ENCODE results near the gene INSL3.

INSL3 gene

GRCh38 chr19:17794412-17794730 lies 26.9 kb downstream of the INSL3 start:
- Histone ChIP-seq H3K14ac (ENCODE audit: low read length in 2 of 2) (no peak overlapping the region), H3K23ac (ENCODE audit: low read length in 2 of 2) (no peak overlapping the region), H4K91ac (ENCODE audit: low read length) (no peak overlapping the region), H2BK12ac (ENCODE audit: low read length in 2 of 2) (no peak overlapping the region), H2BK15ac (ENCODE audit: low read depth, poor library complexity, severe bottlenecking) (no peak overlapping the region), H3K4me2 (ENCODE audit: low read length, poor library complexity, severe bottlenecking) (no peak overlapping the region), H2AK5ac (ENCODE audit: low read length, severe bottlenecking) (no peak overlapping the region), H3K4me3 (ENCODE audit: insufficient read depth in 1 of 2, low read depth in 1 of 2, low read length in 2 of 2) (no peak overlapping the region), H3K4ac (ENCODE audit: low read depth in 1 of 2, low read length in 2 of 2) (no peak overlapping the region), H2BK5ac (ENCODE audit: low read depth, low read length, poor library complexity, severe bottlenecking) (no peak overlapping the region), H3K36me3 (ENCODE audit: control insufficient read depth in 1 of 2, insufficient read depth in 2 of 2, low read depth in 1 of 2, low read length in 2 of 2) (no peaks in the 10 kb centered on the region), H2AFZ (ENCODE audit: low read depth, low read length) (no peak overlapping the region), H4K8ac (ENCODE audit: low read length) (no peak overlapping the region), H3K18ac (ENCODE audit: low read depth in 1 of 2, low read length in 2 of 2) (no peak overlapping the region), H3K27me3 (ENCODE audit: control insufficient read depth in 1 of 2, insufficient read depth in 1 of 2, low read length in 2 of 2) (peaks cover 49 to 68% of the 10 kb centered on the region in 2 experiments), H3K79me1 (replicated peaks; ENCODE audit: low read length, poor library complexity, severe bottlenecking) (no peaks in the 10 kb centered on the region), H3K9ac (ENCODE audit: low read length) (no peak overlapping the region), H3K4me1 (ENCODE audit: control insufficient read depth, insufficient read depth, low read depth, low read length) (peaks cover 12% of the 10 kb centered on the region), H2BK120ac (ENCODE audit: low read depth, low read length) (no peak overlapping the region), H3K27ac (ENCODE audit: low read length, poor library complexity, severe bottlenecking) (no peak overlapping the region), H3K9me3 (ENCODE audit: control insufficient read depth, low read length) (no peaks in the 10 kb centered on the region)
- no peak for DNase-seq
- 54% methylated on average over 9 of the region's 9 CpGs for WGBS

- H3K4me2 ChIP-seq (ENCODE audit: low read length, poor library complexity, severe bottlenecking): no peak overlapping the region
- H4K8ac ChIP-seq (ENCODE audit: low read length): no peak overlapping the region
- no peaks in the 10 kb centered on the region for H3K9me3 ChIP-seq (ENCODE audit: control insufficient read depth, low read length)
- H3K4me3 ChIP-seq (ENCODE audit: insufficient read depth in 1 of 2, low read depth in 1 of 2, low read length in 2 of 2): no peak overlapping the region
- no peak overlapping the region for H2BK5ac ChIP-seq (ENCODE audit: low read depth, low read length, poor library complexity, severe bottlenecking)
- no peak overlapping the region for H2BK12ac ChIP-seq (ENCODE audit: low read length in 2 of 2)
- peaks cover 24 to 42% of the 10 kb centered on the region in 2 experiments for H3K27me3 ChIP-seq (ENCODE audit: control insufficient read depth in 1 of 2, insufficient read depth in 1 of 2, low read length in 2 of 2)
- no peak overlapping the region for H3K23ac ChIP-seq (ENCODE audit: low read length in 2 of 2)
- H3K79me1 ChIP-seq (replicated peaks; ENCODE audit: low read length, poor library complexity, severe bottlenecking): no peaks in the 10 kb centered on the region
- no peak overlapping the region for H4K91ac ChIP-seq (ENCODE audit: low read length)
- H2BK120ac ChIP-seq (ENCODE audit: low read depth, low read length): no peak overlapping the region
- no peaks in the 10 kb centered on the region for H3K36me3 ChIP-seq (ENCODE audit: control insufficient read depth in 1 of 2, insufficient read depth in 2 of 2, low read depth in 1 of 2, low read length in 2 of 2)
- H3K4me1 ChIP-seq (ENCODE audit: control insufficient read depth, insufficient read depth, low read depth, low read length): peaks cover 7% of the 10 kb centered on the region
- no peak overlapping the region for H3K18ac ChIP-seq (ENCODE audit: low read depth in 1 of 2, low read length in 2 of 2)
- H3K14ac ChIP-seq (ENCODE audit: low read length in 2 of 2): no peak overlapping the region
- DNase-seq: no peak
- H2AFZ ChIP-seq (ENCODE audit: low read depth, low read length): no peak overlapping the region
- no peak overlapping the region for H3K4ac ChIP-seq (ENCODE audit: low read depth in 1 of 2, low read length in 2 of 2)
- no peak overlapping the region for H2BK15ac ChIP-seq (ENCODE audit: low read depth, poor library complexity, severe bottlenecking)
- WGBS: 71% methylated on average over 5 of the region's 6 CpGs
- no peak overlapping the region for H3K9ac ChIP-seq (ENCODE audit: low read length)
- H3K27ac ChIP-seq (ENCODE audit: low read length, poor library complexity, severe bottlenecking): no peak overlapping the region
- no peak overlapping the region for H2AK5ac ChIP-seq (ENCODE audit: low read length, severe bottlenecking)
These were observed 31.1 kb downstream of the INSL3 start for GRCh38 chr19:17790059-17790780.

- DNase-seq: no peak
- no peaks in the 10 kb centered on the region for H3K9me3 ChIP-seq (ENCODE audit: control insufficient read depth, low read length)
These were observed 32.7 kb downstream of the INSL3 start for GRCh38 chr19:17788632-17789031.

GRCh38 chr19:17787274-17787913 lies 33.9 kb downstream of the INSL3 start:
- Histone ChIP-seq H3K4me2 (ENCODE audit: low read length, poor library complexity, severe bottlenecking) (no peak overlapping the region), H4K8ac (ENCODE audit: low read length) (no peak overlapping the region), H3K27me3 (ENCODE audit: control insufficient read depth in 1 of 2, insufficient read depth in 1 of 2, low read length in 2 of 2) (peaks cover 5 to 18% of the 10 kb centered on the region in 2 experiments), H2AFZ (ENCODE audit: low read depth, low read length) (no peak overlapping the region), H3K4me1 (ENCODE audit: control insufficient read depth, insufficient read depth, low read depth, low read length) (no peaks in the 10 kb centered on the region), H2BK120ac (ENCODE audit: low read depth, low read length) (no peak overlapping the region), H4K91ac (ENCODE audit: low read length) (no peak overlapping the region), H2AK5ac (ENCODE audit: low read length, severe bottlenecking) (no peak overlapping the region), H3K36me3 (ENCODE audit: control insufficient read depth in 1 of 2, insufficient read depth in 2 of 2, low read depth in 1 of 2, low read length in 2 of 2) (no peaks in the 10 kb centered on the region), H3K27ac (ENCODE audit: low read length, poor library complexity, severe bottlenecking) (no peak overlapping the region), H3K9me3 (ENCODE audit: control insufficient read depth, low read length) (no peaks in the 10 kb centered on the region), H3K4ac (ENCODE audit: low read depth in 1 of 2, low read length in 2 of 2) (no peak overlapping the region), H3K14ac (ENCODE audit: low read length in 2 of 2) (no peak overlapping the region), H2BK5ac (ENCODE audit: low read depth, low read length, poor library complexity, severe bottlenecking) (no peak overlapping the region), H3K18ac (ENCODE audit: low read depth in 1 of 2, low read length in 2 of 2) (no peak overlapping the region), H3K79me1 (replicated peaks; ENCODE audit: low read length, poor library complexity, severe bottlenecking) (no peaks in the 10 kb centered on the region), H3K23ac (ENCODE audit: low read length in 2 of 2) (no peak overlapping the region), H3K4me3 (ENCODE audit: insufficient read depth in 1 of 2, low read depth in 1 of 2, low read length in 2 of 2) (no peak overlapping the region), H2BK12ac (ENCODE audit: low read length in 2 of 2) (no peak overlapping the region), H3K9ac (ENCODE audit: low read length) (no peak overlapping the region), H2BK15ac (ENCODE audit: low read depth, poor library complexity, severe bottlenecking) (no peak overlapping the region)
- 84% methylated on average over 13 of the region's 14 CpGs for WGBS
- no peak for DNase-seq

More at GRCh38 chr19:17788632-17789031, 32.7 kb downstream of the INSL3 start:
- Histone ChIP-seq H3K9ac (ENCODE audit: low read length) (no peak overlapping the region), H3K4ac (ENCODE audit: low read depth in 1 of 2, low read length in 2 of 2) (no peak overlapping the region), H4K91ac (ENCODE audit: low read length) (no peak overlapping the region), H2BK5ac (ENCODE audit: low read depth, low read length, poor library complexity, severe bottlenecking) (no peak overlapping the region), H3K36me3 (ENCODE audit: control insufficient read depth in 1 of 2, insufficient read depth in 2 of 2, low read depth in 1 of 2, low read length in 2 of 2) (no peaks in the 10 kb centered on the region), H3K4me2 (ENCODE audit: low read length, poor library complexity, severe bottlenecking) (no peak overlapping the region), H4K8ac (ENCODE audit: low read length) (no peak overlapping the region), H3K23ac (ENCODE audit: low read length in 2 of 2) (no peak overlapping the region), H3K14ac (ENCODE audit: low read length in 2 of 2) (no peak overlapping the region), H2BK15ac (ENCODE audit: low read depth, poor library complexity, severe bottlenecking) (no peak overlapping the region), H3K4me3 (ENCODE audit: insufficient read depth in 1 of 2, low read depth in 1 of 2, low read length in 2 of 2) (no peak overlapping the region), H2BK12ac (ENCODE audit: low read length in 2 of 2) (no peak overlapping the region), H3K18ac (ENCODE audit: low read depth in 1 of 2, low read length in 2 of 2) (no peak overlapping the region), H3K27me3 (ENCODE audit: control insufficient read depth in 1 of 2, insufficient read depth in 1 of 2, low read length in 2 of 2) (peaks cover 9 to 26% of the 10 kb centered on the region in 2 experiments), H2AFZ (ENCODE audit: low read depth, low read length) (no peak overlapping the region), H3K27ac (ENCODE audit: low read length, poor library complexity, severe bottlenecking) (no peak overlapping the region), H2BK120ac (ENCODE audit: low read depth, low read length) (no peak overlapping the region), H3K79me1 (replicated peaks; ENCODE audit: low read length, poor library complexity, severe bottlenecking) (no peaks in the 10 kb centered on the region), H3K4me1 (ENCODE audit: control insufficient read depth, insufficient read depth, low read depth, low read length) (no peaks in the 10 kb centered on the region), H2AK5ac (ENCODE audit: low read length, severe bottlenecking) (no peak overlapping the region)
- 100% methylated on average over 2 of the region's 2 CpGs for WGBS
